GM13976 (cell line): ENCODE results near the gene NAP1L5.

ENCODE experiments used
- DNase-seq: peaks from one replicate; pipeline ENCODE4 v3.0.0; 2012; ENCODE audit warnings: low spot score
- in situ Hi-C: fragments of 300-500 bp; cut with MboI; formaldehyde crosslinking; loops from one replicate; pipeline ENCODE4 v1.12.0; 2022; ENCODE audit warnings: low sequenced_read_pairs, mixed read lengths, inconsistent platforms; ENCODE audit not compliant: unreplicated experiment
- TF ChIP-seq, protein P1 (sequence below): IDR thresholded peaks from 2 replicates; pipeline ENCODE4 v1.5.1; 2012; ENCODE audit warnings: borderline replicate concordance, mild to moderate bottlenecking; ENCODE audit not compliant: insufficient read depth; ENCODE audit errors: extremely low read depth, missing control alignments, control extremely low read depth

The NAP1L5 gene

DNA sequence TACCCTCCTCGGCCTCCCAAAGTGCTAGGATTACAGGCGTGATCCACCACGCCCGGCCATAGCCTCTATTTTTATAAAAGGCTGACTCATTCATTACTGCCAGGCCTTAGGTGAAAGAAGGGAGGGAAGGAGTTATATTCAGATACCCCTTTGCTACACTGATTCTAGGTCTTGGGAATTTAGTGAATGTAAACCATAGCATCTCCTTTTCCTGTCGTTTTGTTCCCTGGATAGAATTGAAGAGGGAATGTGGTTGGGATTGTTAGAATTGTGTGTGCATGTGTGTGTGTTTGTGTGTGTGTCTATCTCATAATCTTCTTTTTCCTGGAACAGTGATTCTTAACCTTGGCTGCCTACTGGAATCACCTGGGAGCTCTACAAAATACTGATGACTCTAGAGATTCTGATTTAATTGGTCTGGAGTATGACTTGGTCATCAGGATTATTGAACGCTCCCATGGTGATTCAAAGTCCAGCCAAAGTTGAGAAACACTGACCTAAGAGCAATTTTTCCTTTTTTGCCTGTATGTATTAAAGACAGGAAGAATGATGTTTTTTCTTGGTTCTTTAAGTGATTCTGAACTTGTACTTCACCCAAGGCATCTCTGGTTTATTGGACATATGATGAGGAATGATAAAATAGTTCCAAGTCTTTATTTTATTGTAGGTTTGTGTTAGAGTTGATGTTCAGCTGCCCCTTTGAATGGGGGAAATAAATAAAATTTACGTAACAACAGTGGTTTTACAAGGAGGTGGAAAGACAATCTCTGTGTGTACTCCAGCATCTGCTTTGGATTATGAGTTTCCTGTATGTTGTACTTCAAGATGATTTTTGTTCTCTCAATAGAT, 37.0 kb downstream of the NAP1L5 start:
- in situ Hi-C loops: no loop called here
- TF ChIP-seq, protein P1, sequence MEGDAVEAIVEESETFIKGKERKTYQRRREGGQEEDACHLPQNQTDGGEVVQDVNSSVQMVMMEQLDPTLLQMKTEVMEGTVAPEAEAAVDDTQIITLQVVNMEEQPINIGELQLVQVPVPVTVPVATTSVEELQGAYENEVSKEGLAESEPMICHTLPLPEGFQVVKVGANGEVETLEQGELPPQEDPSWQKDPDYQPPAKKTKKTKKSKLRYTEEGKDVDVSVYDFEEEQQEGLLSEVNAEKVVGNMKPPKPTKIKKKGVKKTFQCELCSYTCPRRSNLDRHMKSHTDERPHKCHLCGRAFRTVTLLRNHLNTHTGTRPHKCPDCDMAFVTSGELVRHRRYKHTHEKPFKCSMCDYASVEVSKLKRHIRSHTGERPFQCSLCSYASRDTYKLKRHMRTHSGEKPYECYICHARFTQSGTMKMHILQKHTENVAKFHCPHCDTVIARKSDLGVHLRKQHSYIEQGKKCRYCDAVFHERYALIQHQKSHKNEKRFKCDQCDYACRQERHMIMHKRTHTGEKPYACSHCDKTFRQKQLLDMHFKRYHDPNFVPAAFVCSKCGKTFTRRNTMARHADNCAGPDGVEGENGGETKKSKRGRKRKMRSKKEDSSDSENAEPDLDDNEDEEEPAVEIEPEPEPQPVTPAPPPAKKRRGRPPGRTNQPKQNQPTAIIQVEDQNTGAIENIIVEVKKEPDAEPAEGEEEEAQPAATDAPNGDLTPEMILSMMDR: no peak
- no peak for DNase-seq

DNA sequence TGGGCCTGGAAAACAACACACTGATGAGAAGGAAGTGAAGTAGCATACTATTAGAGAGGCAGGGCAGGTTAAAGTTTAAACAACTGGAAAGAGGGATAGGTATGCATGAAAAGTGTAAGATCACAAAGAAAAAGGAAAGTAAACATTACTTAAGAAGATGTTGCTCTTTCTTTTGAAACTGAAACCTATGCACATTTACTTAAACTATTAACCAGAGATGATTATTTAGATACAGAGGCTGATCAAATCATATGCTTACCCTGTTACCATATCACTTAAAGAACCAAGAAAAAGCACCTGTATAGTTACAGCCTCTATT, 37.8 kb downstream of the NAP1L5 start:
- DNase-seq: no peak
- in situ Hi-C loops: loop anchor here (5.0 kb wide), 1 partner anchor 123 kb away; no protein-coding TSS in a partner anchor
- TF ChIP-seq, protein P1: no peak

DNA sequence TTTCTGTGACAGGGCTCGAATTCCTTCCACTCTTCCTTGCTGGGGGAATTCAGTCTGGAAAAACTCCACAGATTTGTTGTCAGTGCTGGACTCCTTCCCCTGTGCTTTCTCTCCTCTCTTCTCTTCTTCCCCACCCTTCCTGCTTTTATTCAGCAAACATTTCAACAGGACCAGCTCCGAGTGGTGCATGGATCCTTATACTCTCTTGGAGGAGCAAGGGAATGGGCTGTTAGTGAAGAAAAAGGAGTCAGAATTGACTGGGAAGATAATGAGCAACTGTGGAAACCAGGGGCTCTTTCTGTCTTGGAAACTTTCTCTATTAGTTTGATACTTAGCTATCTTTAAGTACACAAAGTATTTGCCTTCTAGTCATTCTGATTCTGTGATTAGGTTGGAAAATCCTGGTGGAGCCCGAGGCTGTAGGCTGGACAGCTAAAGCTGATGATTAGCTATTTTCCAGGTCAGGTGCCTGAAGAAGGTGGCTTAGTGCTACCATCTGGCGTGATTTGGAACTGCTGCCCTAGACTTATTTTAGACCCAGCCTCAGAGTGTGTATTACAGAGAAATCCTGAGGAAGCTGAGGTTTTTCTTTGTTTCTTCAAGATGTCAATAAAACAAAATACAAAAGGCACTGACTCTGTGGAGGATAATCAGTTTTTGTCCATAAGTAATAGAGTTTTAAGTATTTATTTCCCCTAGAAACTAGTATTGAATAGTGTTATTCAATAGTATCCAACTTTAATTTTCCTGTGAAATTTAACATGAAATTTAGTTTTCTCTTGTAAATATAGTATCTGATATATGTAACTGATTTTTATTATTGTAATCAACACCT, 38.4 kb downstream of the NAP1L5 start:
- in situ Hi-C loops: loop anchor here (5.0 kb wide), 1 partner anchor 122 kb away; no protein-coding TSS in a partner anchor
- peak; percentile 40 for DNase-seq
- TF ChIP-seq, protein P1: peak; percentile 59

DNA sequence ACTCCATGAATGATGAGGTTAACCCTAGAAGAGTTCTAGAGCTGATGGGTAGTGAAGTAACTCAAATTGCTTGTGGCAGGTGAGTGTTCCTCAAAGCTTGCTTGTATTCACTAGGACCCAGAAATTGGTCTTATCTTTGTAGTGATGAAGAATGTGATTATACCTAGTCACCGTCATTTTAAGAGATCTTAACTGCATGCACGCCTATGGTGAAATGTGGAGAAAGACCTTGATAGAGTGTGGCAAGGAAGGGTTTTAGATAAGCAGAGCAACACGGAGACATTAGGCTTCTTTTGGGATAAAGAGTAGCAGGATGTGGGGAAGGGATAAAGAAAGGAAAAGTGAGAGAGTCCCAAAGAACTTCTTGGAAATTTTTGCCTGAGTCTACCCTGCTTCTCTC, 42.4 kb downstream of the NAP1L5 start:
- DNase-seq: no peak
- in situ Hi-C loops: loop anchor here (5.0 kb wide), 1 partner anchor 118 kb away; no protein-coding TSS in a partner anchor
- TF ChIP-seq, protein P1: no peak

DNA sequence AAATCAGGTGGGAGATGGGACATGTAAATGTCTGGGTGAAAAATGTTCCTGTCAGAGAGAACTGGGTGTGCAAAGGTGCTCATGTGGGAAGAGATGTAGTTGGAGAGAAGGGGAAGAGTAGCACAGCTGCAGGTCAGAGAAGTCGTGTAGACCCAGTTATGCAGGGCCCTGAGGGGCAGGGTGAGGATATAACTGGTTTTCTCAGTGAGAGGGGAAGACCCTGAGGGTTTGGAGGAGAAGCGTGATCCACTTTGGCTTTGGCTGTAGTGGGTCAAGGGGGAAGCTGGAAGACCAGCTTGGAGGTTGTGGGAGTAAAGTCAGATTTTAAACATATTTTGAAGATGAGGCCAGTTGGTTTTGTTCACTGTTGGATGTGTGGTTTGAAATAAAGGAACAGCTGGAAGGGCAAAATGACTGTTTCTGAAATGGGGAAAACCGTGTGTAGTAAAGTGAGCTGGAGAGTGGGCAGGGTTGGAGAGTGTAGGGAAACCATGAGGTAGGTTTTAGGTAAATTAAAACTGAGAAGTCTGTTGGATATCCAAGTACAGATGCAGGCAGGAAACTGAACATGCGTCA, 44.2 kb downstream of the NAP1L5 start:
- TF ChIP-seq, protein P1: no peak
- DNase-seq: no peak
- in situ Hi-C loops: no loop called here

DNA sequence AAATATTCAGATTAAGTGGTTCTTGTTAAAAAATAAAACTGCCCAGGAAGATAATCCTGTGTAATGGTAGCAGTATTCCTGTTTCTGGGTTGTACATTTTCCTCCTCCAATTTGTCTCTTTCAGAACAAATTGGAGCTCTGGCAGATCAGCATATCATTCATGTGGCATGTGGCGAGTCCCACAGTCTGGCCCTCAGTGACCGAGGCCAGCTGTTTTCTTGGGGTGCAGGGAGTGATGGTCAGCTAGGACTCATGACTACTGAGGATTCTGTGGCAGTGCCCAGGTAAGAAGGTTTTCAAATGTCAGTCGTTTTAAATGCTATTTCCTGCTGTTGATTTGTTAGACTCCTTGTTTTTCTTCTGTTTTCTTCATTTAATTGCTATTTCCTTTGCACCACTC, 47.9 kb downstream of the NAP1L5 start:
- no peak for DNase-seq
- in situ Hi-C loops: no loop called here
- TF ChIP-seq, protein P1: no peak
